SK-N-SH treated with all-trans-retinoic acid at 6 μM for 48 hours (cell line): ENCODE measurements around the gene SPTBN4.
"Not testable (repeated sequence)": the region's sequence is repeated elsewhere in the genome, so short reads cannot be mapped to it uniquely, and the experiment has no call there.

Experiments used
- ATAC-seq: fragments of 200-7000 bp; cut with Tn5 transposase; 3 replicates; pipeline ENCODE4 v1.9.1; 2020; ENCODE audit warnings: mild to moderate bottlenecking, moderate library complexity
- ARNTL ChIP-seq: fragments of 450-650 bp; formaldehyde crosslinking; IDR thresholded peaks from 2 replicates; pipeline ENCODE4 v1.5.0; 2020; ENCODE audit warnings: low read depth, mild to moderate bottlenecking, moderate library complexity, borderline replicate concordance
- BACH2 ChIP-seq: fragments of 250-450 bp; sonication (Bioruptor Pico); IDR thresholded peaks from 2 replicates; pipeline ENCODE4 v1.9.0; 2021; ENCODE audit warnings: mild to moderate bottlenecking, borderline replicate concordance
- CSDC2 ChIP-seq: fragments of 250-450 bp; sonication (Bioruptor Pico); IDR thresholded peaks from 2 replicates; pipeline ENCODE4 v1.5.0; 2020; ENCODE audit warnings: mild to moderate bottlenecking, moderate library complexity
- GLIS3 ChIP-seq: fragments of 250-450 bp; sonication (Bioruptor Pico); IDR thresholded peaks from 2 replicates; pipeline ENCODE4 v1.5.0; 2020; ENCODE audit warnings: mild to moderate bottlenecking, moderate library complexity
- ISL1 ChIP-seq: fragments of 250-450 bp; sonication (Bioruptor Pico); IDR thresholded peaks from 2 replicates; pipeline ENCODE4 v2.1.2; 2022; ENCODE audit warnings: mild to moderate bottlenecking, moderate library complexity
- OSR1 ChIP-seq: fragments of 250-450 bp; sonication (Bioruptor Pico); IDR thresholded peaks from 2 replicates; pipeline ENCODE4 v1.8.0; 2022; ENCODE audit warnings: moderate library complexity, mild to moderate bottlenecking, inconsistent platforms
- PPARA ChIP-seq: fragments of 250-450 bp; sonication (Bioruptor Pico); IDR thresholded peaks from 2 replicates; pipeline ENCODE4 v1.5.0; 2020; ENCODE audit warnings: mild to moderate bottlenecking, borderline replicate concordance
- RARB ChIP-seq: fragments of 250-450 bp; sonication (Bioruptor Pico); IDR thresholded peaks from 2 replicates; pipeline ENCODE4 v1.8.0; 2021; ENCODE audit warnings: mild to moderate bottlenecking, moderate library complexity
- SNAI2 ChIP-seq: fragments of 250-450 bp; sonication (Bioruptor Pico); IDR thresholded peaks from 2 replicates; pipeline ENCODE4 v1.5.0; 2020; ENCODE audit warnings: mild to moderate bottlenecking, moderate library complexity
- TCF4 ChIP-seq: fragments of 250-450 bp; sonication (Bioruptor Pico); IDR thresholded peaks from 2 replicates; pipeline ENCODE4 v1.8.0; 2021; ENCODE audit warnings: mild to moderate bottlenecking, moderate library complexity, borderline replicate concordance
- TOX ChIP-seq: fragments of 250-450 bp; sonication (Bioruptor Pico); IDR thresholded peaks from 2 replicates; pipeline ENCODE4 v1.8.0; 2021; ENCODE audit warnings: mild to moderate bottlenecking, moderate library complexity, borderline replicate concordance
- ZC3H10 ChIP-seq: fragments of 250-450 bp; sonication (Bioruptor Pico); IDR thresholded peaks from 2 replicates; pipeline ENCODE4 v1.5.1; 2021; ENCODE audit warnings: mild to moderate bottlenecking, moderate library complexity
- ZFP3 ChIP-seq: fragments of 250-450 bp; sonication (Bioruptor Pico); IDR thresholded peaks from 2 replicates; pipeline ENCODE4 v1.5.0; 2020; ENCODE audit warnings: mild to moderate bottlenecking, moderate library complexity
- ZFP30 ChIP-seq: fragments of 450-650 bp; formaldehyde crosslinking; IDR thresholded peaks from 2 replicates; pipeline ENCODE4 v1.5.0; 2022; ENCODE audit warnings: mild to moderate bottlenecking, moderate library complexity
- ZNF565 ChIP-seq: fragments of 450-650 bp; formaldehyde crosslinking; conservative IDR thresholded peaks from 2 replicates; pipeline ENCODE4 v1.5.0; 2020; ENCODE audit warnings: low read depth, mild to moderate bottlenecking, moderate library complexity
- ZNF70 ChIP-seq: fragments of 450-650 bp; formaldehyde crosslinking; IDR thresholded peaks from 2 replicates; pipeline ENCODE4 v1.5.0; 2020; ENCODE audit warnings: mild to moderate bottlenecking, moderate library complexity
- ZNF8 ChIP-seq: fragments of 450-650 bp; formaldehyde crosslinking; IDR thresholded peaks from 2 replicates; pipeline ENCODE4 v1.5.0; 2020; ENCODE audit warnings: mild to moderate bottlenecking, moderate library complexity
- TF ChIP-seq, protein P1 (sequence below): fragments of 250-450 bp; sonication (Bioruptor Pico); IDR thresholded peaks from 2 replicates; pipeline ENCODE4 v1.5.0; 2020; ENCODE audit warnings: mild to moderate bottlenecking, moderate library complexity
- TF ChIP-seq, protein P2 (sequence below): fragments of 250-450 bp; sonication (Bioruptor Pico); IDR thresholded peaks from 2 replicates; pipeline ENCODE4 v1.5.1; 2021; ENCODE audit warnings: mild to moderate bottlenecking, moderate library complexity
- TF ChIP-seq, protein P3 (sequence below): fragments of 250-450 bp; sonication (Bioruptor Pico); IDR thresholded peaks from 2 replicates; pipeline ENCODE4 v1.8.0; 2020; ENCODE audit warnings: mild to moderate bottlenecking, moderate library complexity, borderline replicate concordance

The SPTBN4 gene

DNA sequence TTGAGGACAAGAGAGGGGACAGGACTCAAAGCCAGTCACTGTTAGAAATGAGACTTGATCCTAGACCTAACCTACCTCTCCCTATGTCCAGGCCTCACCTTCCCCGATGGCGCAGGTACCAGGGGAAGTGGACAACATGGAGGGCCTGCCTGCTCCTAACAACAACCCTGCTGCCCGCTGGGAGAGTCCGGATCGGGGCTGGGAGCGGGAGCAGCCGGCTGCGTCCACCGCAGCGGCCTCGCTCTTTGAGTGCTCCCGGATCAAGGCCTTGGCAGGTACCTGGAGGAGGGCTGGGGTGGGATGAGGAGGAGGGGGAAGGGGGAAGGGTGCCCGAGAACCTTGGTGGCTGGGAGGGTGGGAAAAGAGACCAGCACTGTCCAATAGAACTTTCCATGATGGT lies 5.7 kb downstream of the SPTBN4 start:
- TF ChIP-seq ZFP3 = no peak
- no peak for TF ChIP-seq GLIS3
- TF ChIP-seq PPARA (CRISPR knock-in tag) = no peak
- TF ChIP-seq, protein P1, sequence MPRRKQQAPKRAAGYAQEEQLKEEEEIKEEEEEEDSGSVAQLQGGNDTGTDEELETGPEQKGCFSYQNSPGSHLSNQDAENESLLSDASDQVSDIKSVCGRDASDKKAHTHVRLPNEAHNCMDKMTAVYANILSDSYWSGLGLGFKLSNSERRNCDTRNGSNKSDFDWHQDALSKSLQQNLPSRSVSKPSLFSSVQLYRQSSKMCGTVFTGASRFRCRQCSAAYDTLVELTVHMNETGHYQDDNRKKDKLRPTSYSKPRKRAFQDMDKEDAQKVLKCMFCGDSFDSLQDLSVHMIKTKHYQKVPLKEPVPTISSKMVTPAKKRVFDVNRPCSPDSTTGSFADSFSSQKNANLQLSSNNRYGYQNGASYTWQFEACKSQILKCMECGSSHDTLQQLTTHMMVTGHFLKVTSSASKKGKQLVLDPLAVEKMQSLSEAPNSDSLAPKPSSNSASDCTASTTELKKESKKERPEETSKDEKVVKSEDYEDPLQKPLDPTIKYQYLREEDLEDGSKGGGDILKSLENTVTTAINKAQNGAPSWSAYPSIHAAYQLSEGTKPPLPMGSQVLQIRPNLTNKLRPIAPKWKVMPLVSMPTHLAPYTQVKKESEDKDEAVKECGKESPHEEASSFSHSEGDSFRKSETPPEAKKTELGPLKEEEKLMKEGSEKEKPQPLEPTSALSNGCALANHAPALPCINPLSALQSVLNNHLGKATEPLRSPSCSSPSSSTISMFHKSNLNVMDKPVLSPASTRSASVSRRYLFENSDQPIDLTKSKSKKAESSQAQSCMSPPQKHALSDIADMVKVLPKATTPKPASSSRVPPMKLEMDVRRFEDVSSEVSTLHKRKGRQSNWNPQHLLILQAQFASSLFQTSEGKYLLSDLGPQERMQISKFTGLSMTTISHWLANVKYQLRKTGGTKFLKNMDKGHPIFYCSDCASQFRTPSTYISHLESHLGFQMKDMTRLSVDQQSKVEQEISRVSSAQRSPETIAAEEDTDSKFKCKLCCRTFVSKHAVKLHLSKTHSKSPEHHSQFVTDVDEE (CRISPR knock-in tag) = no peak
- TF ChIP-seq, protein P2, sequence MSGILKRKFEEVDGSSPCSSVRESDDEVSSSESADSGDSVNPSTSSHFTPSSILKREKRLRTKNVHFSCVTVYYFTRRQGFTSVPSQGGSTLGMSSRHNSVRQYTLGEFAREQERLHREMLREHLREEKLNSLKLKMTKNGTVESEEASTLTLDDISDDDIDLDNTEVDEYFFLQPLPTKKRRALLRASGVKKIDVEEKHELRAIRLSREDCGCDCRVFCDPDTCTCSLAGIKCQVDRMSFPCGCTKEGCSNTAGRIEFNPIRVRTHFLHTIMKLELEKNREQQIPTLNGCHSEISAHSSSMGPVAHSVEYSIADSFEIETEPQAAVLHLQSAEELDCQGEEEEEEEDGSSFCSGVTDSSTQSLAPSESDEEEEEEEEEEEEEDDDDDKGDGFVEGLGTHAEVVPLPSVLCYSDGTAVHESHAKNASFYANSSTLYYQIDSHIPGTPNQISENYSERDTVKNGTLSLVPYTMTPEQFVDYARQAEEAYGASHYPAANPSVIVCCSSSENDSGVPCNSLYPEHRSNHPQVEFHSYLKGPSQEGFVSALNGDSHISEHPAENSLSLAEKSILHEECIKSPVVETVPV (CRISPR knock-in tag) = no peak
- TF ChIP-seq OSR1 = no peak
- TF ChIP-seq CSDC2 (CRISPR knock-in tag) = no peak
- no peak for TF ChIP-seq TOX (CRISPR knock-in tag)
- no peak for TF ChIP-seq ZNF8
- no peak for TF ChIP-seq BACH2 (CRISPR knock-in tag)
- no peak for TF ChIP-seq TCF4 (CRISPR knock-in tag)
- TF ChIP-seq ISL1 (CRISPR knock-in tag) = no peak
- TF ChIP-seq, protein P3, sequence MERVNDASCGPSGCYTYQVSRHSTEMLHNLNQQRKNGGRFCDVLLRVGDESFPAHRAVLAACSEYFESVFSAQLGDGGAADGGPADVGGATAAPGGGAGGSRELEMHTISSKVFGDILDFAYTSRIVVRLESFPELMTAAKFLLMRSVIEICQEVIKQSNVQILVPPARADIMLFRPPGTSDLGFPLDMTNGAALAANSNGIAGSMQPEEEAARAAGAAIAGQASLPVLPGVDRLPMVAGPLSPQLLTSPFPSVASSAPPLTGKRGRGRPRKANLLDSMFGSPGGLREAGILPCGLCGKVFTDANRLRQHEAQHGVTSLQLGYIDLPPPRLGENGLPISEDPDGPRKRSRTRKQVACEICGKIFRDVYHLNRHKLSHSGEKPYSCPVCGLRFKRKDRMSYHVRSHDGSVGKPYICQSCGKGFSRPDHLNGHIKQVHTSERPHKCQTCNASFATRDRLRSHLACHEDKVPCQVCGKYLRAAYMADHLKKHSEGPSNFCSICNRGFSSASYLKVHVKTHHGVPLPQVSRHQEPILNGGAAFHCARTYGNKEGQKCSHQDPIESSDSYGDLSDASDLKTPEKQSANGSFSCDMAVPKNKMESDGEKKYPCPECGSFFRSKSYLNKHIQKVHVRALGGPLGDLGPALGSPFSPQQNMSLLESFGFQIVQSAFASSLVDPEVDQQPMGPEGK (CRISPR knock-in tag) = no peak
- TF ChIP-seq SNAI2 (CRISPR knock-in tag) = no peak
- no peak for TF ChIP-seq ARNTL

DNA sequence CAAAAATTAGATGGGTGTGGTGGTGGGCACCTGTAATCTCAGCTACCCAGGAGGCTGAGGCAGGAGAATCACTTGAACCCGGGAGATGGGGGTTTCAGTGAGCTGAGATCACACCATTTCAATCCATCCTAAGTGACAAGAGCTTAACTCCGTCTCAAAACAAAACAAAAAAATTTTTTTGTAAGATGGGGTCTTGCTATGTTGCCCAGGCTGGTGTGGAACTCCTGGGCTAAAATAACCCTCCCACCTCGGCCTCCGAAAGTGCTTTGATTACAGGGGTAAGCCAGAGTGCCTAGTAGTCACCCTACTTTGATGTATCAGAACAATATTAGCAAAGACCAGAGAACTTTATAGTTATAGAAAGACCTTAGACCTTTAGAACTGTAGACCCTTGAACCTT lies 7.9 kb downstream of the SPTBN4 start:
- no peak for ATAC-seq

More for the DNA sequence above, 5.7 kb downstream of the SPTBN4 start:
- ATAC-seq = no peak

DNA sequence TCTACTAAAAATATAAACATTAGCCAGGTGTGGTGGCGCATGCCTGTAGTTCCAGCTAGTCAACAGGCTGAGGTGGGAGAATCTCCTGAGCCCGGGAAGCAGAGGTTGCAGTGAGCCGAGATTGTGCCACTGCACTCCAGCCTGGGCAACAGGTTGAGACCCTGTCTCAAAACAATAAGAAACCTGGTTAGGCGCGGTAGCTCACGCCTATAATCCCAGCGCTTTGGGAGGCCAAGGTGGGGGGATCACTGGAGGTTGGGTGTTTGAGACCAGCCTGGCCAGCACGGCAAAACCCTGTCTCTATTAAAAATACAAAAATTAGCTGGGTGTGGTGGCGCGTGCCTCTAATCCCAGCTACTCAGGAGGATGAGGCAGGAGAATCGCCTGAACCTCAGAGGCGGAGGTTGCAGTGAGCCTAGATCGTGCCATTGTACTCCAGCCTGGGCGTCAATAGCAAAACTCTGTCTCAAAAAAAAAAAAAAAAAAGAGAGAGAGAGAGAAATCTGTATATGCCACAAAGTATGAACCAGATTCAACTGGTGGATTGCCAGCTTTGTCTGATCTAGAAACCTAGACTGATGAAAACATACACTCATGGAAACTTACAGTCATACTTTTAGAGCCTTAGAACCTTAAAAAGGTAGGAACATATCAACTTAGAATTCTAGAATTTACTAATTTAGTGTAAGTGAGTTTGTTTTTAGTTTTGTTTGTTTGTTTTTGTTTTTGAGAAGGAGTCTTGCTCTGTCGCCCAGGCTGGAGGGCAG lies 9.3 kb downstream of the SPTBN4 start:
- not testable (repeated sequence) for ATAC-seq

More for the DNA sequence above, 7.9 kb downstream of the SPTBN4 start:
- no peak for TF ChIP-seq ZNF70
- no peak for TF ChIP-seq OSR1

DNA sequence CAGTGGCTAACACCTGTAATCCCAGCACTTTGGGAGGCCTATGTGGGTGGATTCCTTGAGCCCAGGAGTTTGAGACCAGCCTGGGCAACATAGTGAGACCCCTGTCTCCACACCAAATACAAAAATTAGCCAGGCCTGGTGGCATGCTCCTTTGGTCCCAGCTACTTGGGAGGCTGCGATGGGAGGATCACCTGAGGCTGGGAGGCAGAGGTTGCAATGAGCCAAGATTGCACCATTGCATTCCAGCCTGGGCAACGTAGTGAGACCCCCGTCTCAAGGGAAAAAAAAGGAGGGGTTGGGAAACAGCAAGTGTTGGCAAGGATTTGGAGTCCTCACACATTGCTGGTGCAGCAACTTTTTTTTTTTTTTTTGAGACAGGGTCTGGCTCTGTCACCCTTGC lies 19.2 kb downstream of the SPTBN4 start:
- TF ChIP-seq OSR1 (no peak), ZFP30 (CRISPR knock-in tag) (no peak), ISL1 (CRISPR knock-in tag) (no peak), SNAI2 (CRISPR knock-in tag) (no peak), ZNF565 (CRISPR knock-in tag) (no peak), RARB (CRISPR knock-in tag) (no peak), ZC3H10 (CRISPR knock-in tag) (no peak), BACH2 (CRISPR knock-in tag) (no peak), ZFP3 (no peak), ARNTL (no peak), ZNF70 (no peak), TCF4 (CRISPR knock-in tag) (no peak), CSDC2 (CRISPR knock-in tag) (no peak), ZNF8 (no peak)
- TF ChIP-seq, protein P2 (CRISPR knock-in tag) = no peak
- TF ChIP-seq, protein P1 (CRISPR knock-in tag) = no peak
- TF ChIP-seq, protein P3 (CRISPR knock-in tag) = no peak
- no peak for ATAC-seq
